ENCODE measurements around the gene CEP135.

- TF ChIP-seq GLIS3 (CRISPR knock-in tag; IDR thresholded peaks at IDR 0.05) (no peak), TSHZ2 (CRISPR knock-in tag; IDR thresholded peaks at IDR 0.05) (no peak), CREB5 (CRISPR knock-in tag; IDR thresholded peaks at IDR 0.05; ENCODE audit: low read depth) (no peak), ZFP30 (CRISPR knock-in tag; IDR thresholded peaks at IDR 0.05) (no peak), POU6F1 (CRISPR knock-in tag; IDR thresholded peaks at IDR 0.05; ENCODE audit: borderline replicate concordance, low read depth) (no peak), BACH2 (CRISPR knock-in tag; IDR thresholded peaks at IDR 0.05; ENCODE audit: borderline replicate concordance) (no peak), OSR1 (CRISPR knock-in tag; IDR thresholded peaks at IDR 0.05) (no peak), ZC3H10 (CRISPR knock-in tag; IDR thresholded peaks at IDR 0.05) (no peak), ZNF70 (CRISPR knock-in tag; IDR thresholded peaks at IDR 0.05) (no peak), PPARA (CRISPR knock-in tag; IDR thresholded peaks at IDR 0.05; ENCODE audit: borderline replicate concordance) (0 out of 2 replicates have a peak, but pooled peaks have one; percentile 55)
These were observed 100.1 kb downstream of the CEP135 start for GRCh38 chr4:56048702-56049431.

Data from SK-N-SH treated with all-trans-retinoic acid at 6 μM for 48 hours (cell line).